NB4 (cell line): ENCODE results near the gene FOXC2.

Experiments
- DNase-seq: peaks from one replicate; pipeline ENCODE4 v3.0.0; 2010; ENCODE audit warnings: low read depth
- H3K4me3 ChIP-seq: one replicate; pipeline ENCODE4 v1.5.1; 2011; ENCODE audit warnings: mild to moderate bottlenecking, low read depth, low read length, moderate library complexity
- CTCF ChIP-seq: IDR thresholded peaks from one replicate; pipeline ENCODE4 v1.5.1; 2012; ENCODE audit warnings: low read depth, low read length
- MAX ChIP-seq: IDR thresholded peaks from 2 replicates; pipeline ENCODE4 v1.6.1; 2011; ENCODE audit warnings: low read depth, low read length
- MYC ChIP-seq: IDR thresholded peaks from 2 replicates; pipeline ENCODE4 v1.6.1; 2011; ENCODE audit warnings: low read depth, low read length
- POLR2A ChIP-seq: IDR thresholded peaks from 2 replicates; pipeline ENCODE4 v1.6.1; 2011; ENCODE audit warnings: mild to moderate bottlenecking; ENCODE audit not compliant: insufficient read length; ENCODE audit errors: extremely low read depth

FOXC2 gene

GRCh38 chr16:86594721-86595120, 28.1 kb downstream of the FOXC2 start:
- H3K4me3 ChIP-seq, result no peak overlapping the region
- DNase-seq, result no peak
- TF ChIP-seq POLR2A, result no peak
- TF ChIP-seq MYC, result no peak
- no peak for TF ChIP-seq CTCF
- TF ChIP-seq MAX, result no peak

GRCh38 chr16:86595983-86596605, 29.5 kb downstream of the FOXC2 start:
- H3K4me3 ChIP-seq, result no peak overlapping the region
- TF ChIP-seq POLR2A (no peak), MYC (no peak), MAX (no peak), CTCF (no peak)
- no peak for DNase-seq

- TF ChIP-seq POLR2A (no peak), MYC (no peak), MAX (no peak), CTCF (no peak)
- DNase-seq, result no peak
- H3K4me3 ChIP-seq, result no peak overlapping the region
Measured at GRCh38 chr16:86597126-86597879, 30.7 kb downstream of the FOXC2 start.

GRCh38 chr16:86597880-86598606, 31.4 kb downstream of the FOXC2 start:
- TF ChIP-seq MAX (no peak), CTCF (no peak), MYC (no peak), POLR2A (no peak)
- no peak for DNase-seq
- H3K4me3 ChIP-seq, result no peak overlapping the region

- H3K4me3 ChIP-seq, result no peak overlapping the region
- TF ChIP-seq MAX (no peak), CTCF (no peak), POLR2A (no peak), MYC (no peak)
- DNase-seq, result no peak
Measured at GRCh38 chr16:86598607-86599565, 32.3 kb downstream of the FOXC2 start.
